PC-3 (cell line): ENCODE results near the gene DNAJC1. TPM values are rescaled to one million over a fixed set of nuclear protein-coding genes. Genes with fewer than 3 reads are reported as not detected.
"Not testable (repeated sequence)": the region's sequence is repeated elsewhere in the genome, so short reads cannot be mapped to it uniquely, and the experiment has no call there.

ENCODE experiments used
- ATAC-seq: fragments of 200-7000 bp; cut with Tn5 transposase; 2 replicates; pipeline ENCODE4 v1.9.1; 2020; ENCODE audit warnings: mild to moderate bottlenecking, moderate library complexity
- BruUV-seq: library from RNA; stranded (reverse); fragments of 400-500 nt; replicated peaks from 2 replicates; lab custom pipeline; 2021; lab: Mats Ljungman, UMichigan
- CTCF ChIA-PET: fragments of 300-600 bp; sonication (Branson Sonifier 250); formaldehyde crosslinking; loops from one replicate; lab custom pipeline; 2022; ENCODE audit warnings: antibody characterized with exemption; lab: Charles Lee
- POLR2A ChIA-PET: fragments of 300-600 bp; sonication (Branson Sonifier 250); formaldehyde crosslinking; loops from one replicate; lab custom pipeline; 2022; ENCODE audit warnings: antibody characterized with exemption; ENCODE audit not compliant: unreplicated experiment; lab: Charles Lee
- DNase-seq: peaks from one replicate; pipeline ENCODE4 v3.0.0-alpha.2; 2015
- H2AFZ ChIP-seq: fragments of 300-600 bp; sonication (generic); 2 replicates; pipeline ENCODE4 v1.6.0; 2016; ENCODE audit warnings: antibody characterized with exemption, low read length
- H3F3A ChIP-seq: fragments of 300-600 bp; sonication (generic); one replicate; pipeline ENCODE4 v1.6.0; 2017; ENCODE audit warnings: antibody characterized with exemption, low read length, control low read depth, mild to moderate bottlenecking; ENCODE audit not compliant: unreplicated experiment
- H3K27ac ChIP-seq: fragments of 300-600 bp; sonication (generic); 2 replicates; pipeline ENCODE4 v1.5.1; 2016; ENCODE audit warnings: mild to moderate bottlenecking, low read length
- H3K27me3 ChIP-seq: fragments of 300-600 bp; sonication (generic); 2 replicates; pipeline ENCODE4 v1.6.1; 2016; ENCODE audit warnings: low read length, mixed read lengths
- H3K36me3 ChIP-seq: fragments of 300-600 bp; sonication (generic); 2 replicates; pipeline ENCODE4 v1.6.1; 2016; ENCODE audit warnings: low read depth, mixed run types, low read length, mixed read lengths
- H3K4me1 ChIP-seq: fragments of 300-600 bp; sonication (generic); 2 replicates; pipeline ENCODE4 v1.5.1; 2016; ENCODE audit warnings: low read length; ENCODE audit not compliant: insufficient read depth
- H3K4me2 ChIP-seq: fragments of 300-600 bp; sonication (generic); 2 replicates; pipeline ENCODE4 v1.6.0; 2016; ENCODE audit warnings: low read length
- H3K4me3 ChIP-seq: fragments of 300-600 bp; sonication (generic); 2 replicates; pipeline ENCODE4 v1.5.1; 2016; ENCODE audit warnings: mild to moderate bottlenecking, low read length, mixed read lengths
- H3K79me2 ChIP-seq: fragments of 300-600 bp; sonication (generic); 2 replicates; pipeline ENCODE4 v1.6.1; 2017; ENCODE audit warnings: low read length, mixed read lengths
- H3K9ac ChIP-seq: fragments of 300-600 bp; sonication (generic); 2 replicates; pipeline ENCODE4 v1.6.0; 2016; ENCODE audit warnings: mild to moderate bottlenecking, low read length
- H3K9me2 ChIP-seq: fragments of 300-600 bp; sonication (generic); replicated peaks from 2 replicates; pipeline ENCODE4 v1.6.1; 2016; ENCODE audit warnings: mixed run types, low read length, mixed read lengths
- H3K9me3 ChIP-seq: fragments of 300-600 bp; sonication (generic); 2 replicates; pipeline ENCODE4 v1.6.1; 2016; ENCODE audit warnings: low read length, mixed read lengths
- H4K20me1 ChIP-seq: fragments of 300-600 bp; sonication (generic); 2 replicates; pipeline ENCODE4 v1.6.1; 2016; ENCODE audit warnings: low read length, mixed read lengths
- EZH2 ChIP-seq: fragments of 300-600 bp; sonication (generic); IDR thresholded peaks from one replicate; pipeline ENCODE4 v1.6.1; 2017; ENCODE audit warnings: antibody characterized with exemption, mild to moderate bottlenecking, low read length; ENCODE audit not compliant: unreplicated experiment
- EZH2phosphoT487 ChIP-seq: fragments of 300-600 bp; sonication (generic); IDR thresholded peaks from 2 replicates; pipeline ENCODE4 v1.6.1; 2018; ENCODE audit warnings: mild to moderate bottlenecking, antibody characterized with exemption, low read length, borderline replicate concordance
- intact Hi-C: fragments of 100-400 bp; cut with micrococcal nuclease; formaldehyde crosslinking; loops from 2 replicates; pipeline ENCODE4 v1.9.0; 2023
- total RNA-seq: library from RNA; depleted of rRNA; stranded (reverse); fragments of >200 nt; gene quantifications from 2 replicates; pipeline ENCODE4 v1.2.3, GENCODE V29; 2014
- TF ChIP-seq, protein P1 (sequence below): fragments of 300-600 bp; sonication (generic); conservative IDR thresholded peaks from 2 replicates; pipeline ENCODE4 v1.5.1; 2017; ENCODE audit warnings: antibody characterized with exemption, low read depth, mild to moderate bottlenecking, low read length

Gene DNAJC1
- total RNA-seq, 1 experiment from 2014 or later: 53.4 TPM

DNA sequence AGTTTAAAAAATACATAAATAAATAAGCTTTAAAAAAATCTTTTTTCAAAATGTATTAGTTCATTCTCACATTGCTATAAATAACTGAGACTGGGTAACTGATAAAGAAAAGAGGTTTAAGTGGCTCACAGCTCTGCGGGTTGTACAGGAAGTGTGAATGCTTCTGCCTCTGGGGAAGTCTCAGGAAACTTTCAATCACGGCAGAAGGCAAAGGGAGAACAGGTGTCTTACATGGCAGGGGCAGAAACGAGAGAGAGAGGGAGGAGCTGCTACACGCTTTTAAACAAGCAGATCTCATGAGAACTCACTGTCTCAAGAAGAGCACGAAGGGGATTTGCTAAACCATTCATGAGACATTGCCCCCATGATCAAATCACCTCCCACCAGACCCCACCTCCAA, 114.6 kb downstream of the DNAJC1 start:
- intact Hi-C loops: no loop called here
- BruUV-seq: no TSS peak
- Histone ChIP-seq H3K9ac (no peak overlapping the region), H3K27me3 (no peaks in the 10 kb centered on the region), H2AFZ (no peak overlapping the region), H3K9me3 (no peaks in the 10 kb centered on the region), H3K4me3 (no peak overlapping the region), H3K36me3 (peaks cover 3% of the 10 kb centered on the region; the same call in 1 of the 2 replicates), H3K4me1 (no peaks in the 10 kb centered on the region), H3K27ac (no peak overlapping the region), H3F3A (no peaks in the 10 kb centered on the region), H4K20me1 (0 out of 2 replicates have a peak, but pooled peaks cover 5% of the 10 kb centered on the region), H3K79me2 (no peaks in the 10 kb centered on the region), H3K9me2 (no peaks in the 10 kb centered on the region), H3K4me2 (no peak overlapping the region)
- ATAC-seq (no peak), DNase-seq (no peak)
- POLR2A ChIA-PET: no interaction called here
- CTCF ChIA-PET: no interaction called here
- TF ChIP-seq EZH2phosphoT487 (no peak), EZH2 (no peak)
- TF ChIP-seq, protein P1, sequence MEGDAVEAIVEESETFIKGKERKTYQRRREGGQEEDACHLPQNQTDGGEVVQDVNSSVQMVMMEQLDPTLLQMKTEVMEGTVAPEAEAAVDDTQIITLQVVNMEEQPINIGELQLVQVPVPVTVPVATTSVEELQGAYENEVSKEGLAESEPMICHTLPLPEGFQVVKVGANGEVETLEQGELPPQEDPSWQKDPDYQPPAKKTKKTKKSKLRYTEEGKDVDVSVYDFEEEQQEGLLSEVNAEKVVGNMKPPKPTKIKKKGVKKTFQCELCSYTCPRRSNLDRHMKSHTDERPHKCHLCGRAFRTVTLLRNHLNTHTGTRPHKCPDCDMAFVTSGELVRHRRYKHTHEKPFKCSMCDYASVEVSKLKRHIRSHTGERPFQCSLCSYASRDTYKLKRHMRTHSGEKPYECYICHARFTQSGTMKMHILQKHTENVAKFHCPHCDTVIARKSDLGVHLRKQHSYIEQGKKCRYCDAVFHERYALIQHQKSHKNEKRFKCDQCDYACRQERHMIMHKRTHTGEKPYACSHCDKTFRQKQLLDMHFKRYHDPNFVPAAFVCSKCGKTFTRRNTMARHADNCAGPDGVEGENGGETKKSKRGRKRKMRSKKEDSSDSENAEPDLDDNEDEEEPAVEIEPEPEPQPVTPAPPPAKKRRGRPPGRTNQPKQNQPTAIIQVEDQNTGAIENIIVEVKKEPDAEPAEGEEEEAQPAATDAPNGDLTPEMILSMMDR: no peak

DNA sequence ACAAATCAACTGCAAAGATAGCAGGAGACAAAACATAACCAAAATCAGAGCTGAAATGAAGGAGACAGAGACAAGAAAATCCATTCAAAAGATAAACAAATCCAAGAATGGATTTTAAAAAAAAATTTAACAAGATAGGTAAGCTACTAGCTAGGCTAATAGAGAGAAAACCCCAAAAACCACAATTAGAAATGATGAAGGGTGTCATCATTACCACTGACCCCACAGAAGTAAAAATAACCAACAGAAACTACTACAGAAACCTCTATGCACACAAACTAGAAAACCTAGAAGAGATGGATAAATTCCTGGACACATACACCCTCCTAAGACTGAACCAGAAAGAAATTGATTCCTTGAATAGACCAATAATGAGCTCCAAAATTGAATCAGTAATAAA, 117.6 kb downstream of the DNAJC1 start:
- H3K9ac ChIP-seq: no peak overlapping the region
- no peaks in the 10 kb centered on the region for H3K4me1 ChIP-seq
- no TSS peak for BruUV-seq
- no peaks in the 10 kb centered on the region; the same call in none of the 2 replicates for H3K36me3 ChIP-seq
- intact Hi-C loops: no loop called here
- H4K20me1 ChIP-seq: 0 out of 2 replicates have a peak, but pooled peaks cover 6% of the 10 kb centered on the region
- H3F3A ChIP-seq: no peaks in the 10 kb centered on the region
- ChIA-PET POLR2A (no interaction called here), CTCF (no interaction called here)
- no peaks in the 10 kb centered on the region for H3K9me3 ChIP-seq
- H3K79me2 ChIP-seq: no peaks in the 10 kb centered on the region
- H2AFZ ChIP-seq: no peak overlapping the region
- no peaks in the 10 kb centered on the region for H3K9me2 ChIP-seq
- H3K4me2 ChIP-seq: no peak overlapping the region
- H3K27ac ChIP-seq: no peak overlapping the region
- TF ChIP-seq EZH2: no peak
- no peak for TF ChIP-seq EZH2phosphoT487
- TF ChIP-seq, protein P1: no peak
- DNase-seq (no peak), ATAC-seq (no peak)
- no peak overlapping the region for H3K4me3 ChIP-seq
- H3K27me3 ChIP-seq: no peaks in the 10 kb centered on the region

DNA sequence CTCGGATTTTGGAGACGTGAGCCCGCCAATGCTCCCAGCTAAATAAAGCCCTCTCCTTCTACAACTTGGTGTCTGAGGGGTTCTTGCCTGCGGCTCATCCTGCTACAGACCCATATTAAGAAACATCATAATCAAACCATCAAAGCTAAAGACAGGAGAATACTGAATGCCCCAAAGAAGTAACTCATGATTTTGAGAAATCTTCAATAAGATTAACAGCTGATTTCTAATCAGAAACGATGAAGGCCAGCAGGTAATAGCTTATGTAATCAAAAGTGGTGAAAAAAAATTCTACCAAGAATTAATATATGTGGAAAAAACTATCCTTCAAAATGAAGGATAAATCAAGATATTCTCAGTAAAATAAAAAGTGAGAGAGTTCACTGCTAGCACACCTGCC, 130.3 kb downstream of the DNAJC1 start:
- ChIA-PET POLR2A (no interaction called here), CTCF (no interaction called here)
- H3F3A ChIP-seq: no peaks in the 10 kb centered on the region
- no peak overlapping the region for H3K4me2 ChIP-seq
- H3K4me3 ChIP-seq: no peak overlapping the region
- intact Hi-C loops: no loop called here
- ATAC-seq: no peak
- H2AFZ ChIP-seq: no peak overlapping the region
- no peak for TF ChIP-seq EZH2phosphoT487
- no peak for TF ChIP-seq EZH2
- no peaks in the 10 kb centered on the region for H3K4me1 ChIP-seq
- no peak overlapping the region for H3K27ac ChIP-seq
- H3K27me3 ChIP-seq: no peaks in the 10 kb centered on the region
- H3K36me3 ChIP-seq: peaks cover 17% of the 10 kb centered on the region
- no peaks in the 10 kb centered on the region for H3K9me2 ChIP-seq
- no TSS peak for BruUV-seq
- DNase-seq: no peak
- no peaks in the 10 kb centered on the region for H4K20me1 ChIP-seq
- no peaks in the 10 kb centered on the region for H3K9me3 ChIP-seq
- no peak overlapping the region for H3K9ac ChIP-seq
- no peaks in the 10 kb centered on the region for H3K79me2 ChIP-seq

DNA sequence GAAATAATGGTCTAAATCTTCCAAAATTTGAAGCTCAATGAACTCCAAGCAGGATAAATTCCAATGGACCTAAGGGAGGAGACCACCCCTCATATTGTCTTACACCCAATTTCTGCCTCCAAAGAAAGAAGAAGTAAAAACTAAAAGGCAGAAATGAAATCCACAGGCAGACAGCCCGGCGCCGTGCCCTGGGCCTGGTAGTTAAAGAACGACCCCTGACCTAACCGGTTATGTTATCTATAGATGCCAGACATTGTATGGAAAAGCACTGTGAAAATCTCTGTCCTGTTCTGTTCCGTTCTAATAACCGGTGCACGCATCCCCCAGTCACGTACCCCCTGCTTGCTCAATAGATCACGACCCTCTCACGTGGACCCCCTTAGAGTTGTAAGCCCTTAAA, 130.8 kb downstream of the DNAJC1 start:
- H4K20me1 ChIP-seq, H3K4me3 ChIP-seq, H3K9me2 ChIP-seq, H3F3A ChIP-seq, H3K27me3 ChIP-seq, H3K4me2 ChIP-seq, CTCF ChIA-PET, H3K9me3 ChIP-seq, H3K27ac ChIP-seq, DNase-seq, H3K4me1 ChIP-seq, H3K9ac ChIP-seq, POLR2A ChIA-PET, H2AFZ ChIP-seq, BruUV-seq, ATAC-seq, H3K79me2 ChIP-seq, intact Hi-C loops: not testable (repeated sequence)
- H3K36me3 ChIP-seq: peaks cover 17% of the 10 kb centered on the region
